HEK293 (cell line): ENCODE results near the gene ADH4.
"Not testable (repeated sequence)": the region's sequence is repeated elsewhere in the genome, so short reads cannot be mapped to it uniquely, and the experiment has no call there.

ENCODE experiments used
- CTCF ChIP-seq: fragments of 450-650 bp; formaldehyde crosslinking; IDR thresholded peaks from 2 replicates; pipeline ENCODE4 v1.5.1; 2016; ENCODE audit warnings: missing biosample characterization, missing genetic modification characterization
- MYNN ChIP-seq: fragments of 450-650 bp; formaldehyde crosslinking; IDR thresholded peaks from 2 replicates; pipeline ENCODE4 v1.5.1; 2016; ENCODE audit warnings: missing biosample characterization, missing genetic modification characterization, borderline replicate concordance
- PRDM10 ChIP-seq: fragments of 450-650 bp; formaldehyde crosslinking; IDR thresholded peaks from 2 replicates; pipeline ENCODE4 v1.5.1; 2016; ENCODE audit warnings: missing biosample characterization, missing genetic modification characterization
- REST ChIP-seq: fragments of 450-650 bp; formaldehyde crosslinking; IDR thresholded peaks from 2 replicates; pipeline ENCODE4 v1.5.1; 2016; ENCODE audit warnings: missing biosample characterization, missing genetic modification characterization
- YY1 ChIP-seq: fragments of 450-650 bp; formaldehyde crosslinking; IDR thresholded peaks from 2 replicates; pipeline ENCODE4 v1.5.1; 2018; ENCODE audit warnings: missing biosample characterization, missing genetic modification characterization
- ZBTB10 ChIP-seq: fragments of 450-650 bp; formaldehyde crosslinking; IDR thresholded peaks from 2 replicates; pipeline ENCODE4 v1.5.1; 2016; ENCODE audit warnings: missing biosample characterization, missing genetic modification characterization
- ZBTB44 ChIP-seq: fragments of 450-650 bp; IDR thresholded peaks from 2 replicates; pipeline ENCODE4 v1.5.1; 2018; ENCODE audit warnings: missing biosample characterization, mild to moderate bottlenecking, missing genetic modification characterization
- ZNF174 ChIP-seq: fragments of 450-650 bp; formaldehyde crosslinking; IDR thresholded peaks from 2 replicates; pipeline ENCODE4 v1.5.0; 2017; ENCODE audit warnings: missing biosample characterization, mild to moderate bottlenecking, missing genetic modification characterization
- ZNF18 ChIP-seq: fragments of 450-650 bp; formaldehyde crosslinking; IDR thresholded peaks from 2 replicates; pipeline ENCODE4 v1.5.1; 2016; ENCODE audit warnings: missing biosample characterization, missing genetic modification characterization
- ZNF223 ChIP-seq: fragments of 450-650 bp; formaldehyde crosslinking; IDR thresholded peaks from 2 replicates; pipeline ENCODE4 v1.5.1; 2016; ENCODE audit warnings: missing biosample characterization, missing genetic modification characterization
- ZNF404 ChIP-seq: fragments of 450-650 bp; formaldehyde crosslinking; IDR thresholded peaks from 2 replicates; pipeline ENCODE4 v1.5.1; 2017; ENCODE audit warnings: missing biosample characterization, missing genetic modification characterization
- ZNF416 ChIP-seq: fragments of 450-650 bp; formaldehyde crosslinking; IDR thresholded peaks from 2 replicates; pipeline ENCODE4 v1.5.1; 2016; ENCODE audit warnings: missing biosample characterization, missing genetic modification characterization
- ZNF558 ChIP-seq: fragments of 450-650 bp; formaldehyde crosslinking; IDR thresholded peaks from 2 replicates; pipeline ENCODE4 v1.5.1; 2016; ENCODE audit warnings: missing biosample characterization, missing genetic modification characterization
- ZNF670 ChIP-seq: fragments of 450-650 bp; formaldehyde crosslinking; IDR thresholded peaks from 2 replicates; pipeline ENCODE4 v1.5.1; 2016; ENCODE audit warnings: missing biosample characterization, missing genetic modification characterization, low read depth

- not testable (repeated sequence) for TF ChIP-seq CTCF (tag by site-specific recombination); PRDM10 (tag by site-specific recombination); ZNF404 (tag by site-specific recombination); MYNN (tag by site-specific recombination); ZNF18; YY1 (tag by site-specific recombination); ZNF416 (tag by site-specific recombination); ZBTB44; ZNF558; ZNF670 (tag by site-specific recombination); ZBTB10 (tag by site-specific recombination); ZNF174; ZNF223 (tag by site-specific recombination); REST (tag by site-specific recombination)
Measured at GRCh38 chr4:99117122-99117841, 26.8 kb downstream of the ADH4 start.
